Measurements from ENCODE around the gene ASAP3.

Gene ASAP3

GRCh38 chr1:23452011-23452411 is 32.0 kb downstream of the ASAP3 start:
- no peak for DNase-seq (ENCODE audit: low spot score)
- in situ Hi-C loops (cut with MboI; ENCODE audit: low sequenced_read_pairs, unreplicated experiment), result no loop called here
- no peak for TF ChIP-seq CTCF (IDR thresholded peaks at IDR 0.05; ENCODE audit: borderline replicate concordance, control extremely low read depth, extremely low read depth, insufficient read depth, missing control alignments)

GRCh38 chr1:23451441-23451840 is 32.5 kb downstream of the ASAP3 start:
- no peak for TF ChIP-seq CTCF (IDR thresholded peaks at IDR 0.05; ENCODE audit: borderline replicate concordance, control extremely low read depth, extremely low read depth, insufficient read depth, missing control alignments)
- in situ Hi-C loops (cut with MboI; ENCODE audit: low sequenced_read_pairs, unreplicated experiment), result no loop called here
- no peak for DNase-seq (ENCODE audit: low spot score)

- TF ChIP-seq CTCF (IDR thresholded peaks at IDR 0.05; ENCODE audit: borderline replicate concordance, control extremely low read depth, extremely low read depth, insufficient read depth, missing control alignments), result no peak
- in situ Hi-C loops (cut with MboI; ENCODE audit: low sequenced_read_pairs, unreplicated experiment), result no loop called here
Measured at GRCh38 chr1:23450894-23451293, 33.1 kb downstream of the ASAP3 start.

GRCh38 chr1:23449958-23450357 is 34.0 kb downstream of the ASAP3 start:
- DNase-seq (ENCODE audit: low spot score), result no peak
- in situ Hi-C loops (cut with MboI; ENCODE audit: low sequenced_read_pairs, unreplicated experiment), result no loop called here
- TF ChIP-seq CTCF (IDR thresholded peaks at IDR 0.05; ENCODE audit: borderline replicate concordance, control extremely low read depth, extremely low read depth, insufficient read depth, missing control alignments), result no peak

More at GRCh38 chr1:23450894-23451293, 33.1 kb downstream of the ASAP3 start:
- DNase-seq (ENCODE audit: low spot score), result no peak

- no peak for TF ChIP-seq CTCF (IDR thresholded peaks at IDR 0.05; ENCODE audit: borderline replicate concordance, control extremely low read depth, extremely low read depth, insufficient read depth, missing control alignments)
- in situ Hi-C loops (cut with MboI; ENCODE audit: low sequenced_read_pairs, unreplicated experiment), result no loop called here
- no peak for DNase-seq (ENCODE audit: low spot score)
Measured at GRCh38 chr1:23449306-23449705, 34.7 kb downstream of the ASAP3 start.

- TF ChIP-seq CTCF (IDR thresholded peaks at IDR 0.05; ENCODE audit: borderline replicate concordance, control extremely low read depth, extremely low read depth, insufficient read depth, missing control alignments), result no peak
- in situ Hi-C loops (cut with MboI; ENCODE audit: low sequenced_read_pairs, unreplicated experiment), result no loop called here
- no peak for DNase-seq (ENCODE audit: low spot score)
Measured at GRCh38 chr1:23448846-23449245, 35.1 kb downstream of the ASAP3 start.
